ENCODE data around the gene PCNX1.

Gene PCNX1

DNA sequence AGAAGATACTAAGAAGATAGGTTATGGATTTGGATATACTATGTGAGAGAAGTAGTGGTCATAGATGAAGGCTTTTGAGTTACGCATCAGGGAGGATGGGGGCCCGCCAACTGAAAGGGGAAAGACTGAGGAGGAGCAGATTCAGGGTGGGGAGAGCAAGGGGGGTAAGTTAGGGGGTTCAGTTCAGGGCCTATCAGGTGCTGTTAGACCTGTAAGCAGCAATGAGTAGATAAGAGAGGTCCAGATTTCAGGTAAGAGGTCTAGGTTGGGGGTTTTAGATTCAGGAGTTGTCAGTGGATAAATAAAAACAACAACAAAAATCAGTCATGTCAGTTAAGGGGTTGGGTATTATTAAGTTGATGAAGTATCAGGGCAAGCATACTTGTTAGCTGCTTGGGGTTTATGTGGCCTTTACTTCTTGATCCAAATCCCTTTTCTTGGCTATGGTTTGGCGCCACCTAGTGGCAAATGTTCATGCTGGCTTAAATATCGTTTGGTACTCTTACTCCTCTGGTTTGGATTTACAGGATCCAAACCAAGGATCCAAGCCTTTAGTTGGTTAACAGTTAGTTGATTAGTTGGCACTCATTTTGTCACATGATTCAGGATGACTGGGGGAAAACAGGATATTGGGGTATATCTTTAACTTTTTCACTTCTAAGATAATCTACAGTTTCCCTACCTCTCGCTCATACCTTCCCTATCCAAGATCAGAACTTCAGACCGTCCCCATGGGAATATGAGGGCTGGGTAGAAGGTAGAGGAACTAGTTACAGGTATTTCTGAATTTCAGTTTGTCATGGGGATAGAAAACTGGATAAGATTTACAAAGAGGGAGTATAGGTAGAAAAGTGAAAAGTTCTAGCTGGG, 65.1 kb downstream of the PCNX1 start:
- TF ChIP-seq RAD21 (IDR thresholded peaks at IDR 0.05; ENCODE audit: low read depth) = peak; percentile 85
- TF ChIP-seq MAX (IDR thresholded peaks at IDR 0.05) = no peak
- TF ChIP-seq YY1 (IDR thresholded peaks at IDR 0.05; ENCODE audit: low read depth) = no peak
- TF ChIP-seq NFIC (IDR thresholded peaks at IDR 0.05) = no peak
- no peak for TF ChIP-seq EGR1 (IDR thresholded peaks at IDR 0.05)
- no peak for TF ChIP-seq TEAD4 (IDR thresholded peaks at IDR 0.05)

DNA sequence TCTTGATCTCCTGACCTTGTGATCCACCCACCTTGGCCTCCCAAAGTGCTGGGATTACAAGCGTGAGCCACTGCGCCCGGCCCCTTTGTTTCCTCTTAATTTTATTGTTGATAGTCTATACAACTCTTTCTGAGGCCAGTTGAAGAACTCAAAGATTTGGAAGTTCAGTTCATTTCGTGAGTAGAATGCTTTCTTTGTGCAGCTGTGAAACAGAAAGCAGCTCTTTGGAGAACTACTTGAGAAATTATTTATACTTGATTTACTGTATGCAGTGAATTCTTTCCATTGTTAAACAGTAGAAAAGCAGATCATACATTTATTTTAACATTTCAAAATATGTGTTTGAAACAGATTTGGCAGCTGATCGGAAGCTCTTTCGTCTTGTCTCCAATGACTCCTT, 69.3 kb downstream of the PCNX1 start:
- TF ChIP-seq RAD21 (IDR thresholded peaks at IDR 0.05; ENCODE audit: low read depth) (no peak), CEBPB (IDR thresholded peaks at IDR 0.05) (no peak), ZBTB7A (IDR thresholded peaks at IDR 0.05; ENCODE audit: low read depth) (no peak), NFIC (IDR thresholded peaks at IDR 0.05) (no peak)

GRCh38 chr14:70981000-70981952, 74.0 kb downstream of the PCNX1 start:
- no peak for TF ChIP-seq EGR1 (IDR thresholded peaks at IDR 0.05)
- TF ChIP-seq RAD21 (IDR thresholded peaks at IDR 0.05; ENCODE audit: low read depth) = no peak
- no peak for TF ChIP-seq TEAD4 (IDR thresholded peaks at IDR 0.05)

GRCh38 chr14:70982200-70982599, 74.9 kb downstream of the PCNX1 start:
- TF ChIP-seq TAF1 (IDR thresholded peaks at IDR 0.05; ENCODE audit: low read depth) (no peak), FOXM1 (IDR thresholded peaks at IDR 0.05; ENCODE audit: borderline replicate concordance, low read depth) (no peak), YY1 (IDR thresholded peaks at IDR 0.05; ENCODE audit: low read depth) (no peak), NFIC (IDR thresholded peaks at IDR 0.05) (no peak), CREB1 (IDR thresholded peaks at IDR 0.05; ENCODE audit: low read depth) (no peak), TCF12 (IDR thresholded peaks at IDR 0.05; ENCODE audit: low read depth) (no peak), EGR1 (IDR thresholded peaks at IDR 0.05) (no peak), MAX (IDR thresholded peaks at IDR 0.05) (no peak)

DNA sequence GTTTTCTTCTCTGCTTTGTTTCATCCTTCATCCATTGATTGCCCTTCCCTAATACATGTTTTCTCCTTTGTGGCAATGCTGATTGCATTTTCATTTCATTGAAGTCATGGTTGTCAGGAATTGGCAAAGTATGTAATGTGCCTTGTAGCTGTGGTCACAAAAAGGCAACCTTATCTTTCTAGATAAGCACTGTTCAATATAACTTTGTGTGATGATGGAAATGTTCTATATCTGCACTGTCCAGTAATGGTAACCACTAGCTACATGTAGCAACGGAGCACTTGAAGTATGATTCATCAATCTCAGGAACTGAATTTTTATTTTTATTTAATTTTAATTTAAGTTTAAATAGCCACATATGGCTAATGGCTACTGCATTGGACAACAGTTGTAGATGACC, 79.8 kb downstream of the PCNX1 start:
- TF ChIP-seq TEAD4 (IDR thresholded peaks at IDR 0.05) (no peak), EP300 (IDR thresholded peaks at IDR 0.05; ENCODE audit: borderline replicate concordance) (no peak), TAF1 (IDR thresholded peaks at IDR 0.05; ENCODE audit: low read depth) (no peak), YY1 (IDR thresholded peaks at IDR 0.05; ENCODE audit: low read depth) (no peak), USF1 (IDR thresholded peaks at IDR 0.05) (no peak), EGR1 (IDR thresholded peaks at IDR 0.05) (no peak), REST (IDR thresholded peaks at IDR 0.05; ENCODE audit: low read depth) (no peak), ZBTB7A (IDR thresholded peaks at IDR 0.05; ENCODE audit: low read depth) (no peak), NFIC (IDR thresholded peaks at IDR 0.05) (no peak), CEBPB (IDR thresholded peaks at IDR 0.05) (no peak), TCF12 (IDR thresholded peaks at IDR 0.05; ENCODE audit: low read depth) (no peak), CREB1 (IDR thresholded peaks at IDR 0.05; ENCODE audit: low read depth) (no peak), RAD21 (IDR thresholded peaks at IDR 0.05; ENCODE audit: low read depth) (no peak), FOXM1 (IDR thresholded peaks at IDR 0.05; ENCODE audit: borderline replicate concordance, low read depth) (no peak), MAX (IDR thresholded peaks at IDR 0.05) (no peak)

GRCh38 chr14:70988452-70988851, 81.2 kb downstream of the PCNX1 start:
- TF ChIP-seq EGR1 (IDR thresholded peaks at IDR 0.05) (no peak), CEBPB (IDR thresholded peaks at IDR 0.05) (no peak), RAD21 (IDR thresholded peaks at IDR 0.05; ENCODE audit: low read depth) (no peak), EP300 (IDR thresholded peaks at IDR 0.05; ENCODE audit: borderline replicate concordance) (no peak), NFIC (IDR thresholded peaks at IDR 0.05) (no peak), YY1 (IDR thresholded peaks at IDR 0.05; ENCODE audit: low read depth) (no peak), REST (IDR thresholded peaks at IDR 0.05; ENCODE audit: low read depth) (no peak), TCF12 (IDR thresholded peaks at IDR 0.05; ENCODE audit: low read depth) (no peak), USF1 (IDR thresholded peaks at IDR 0.05) (no peak), FOXM1 (IDR thresholded peaks at IDR 0.05; ENCODE audit: borderline replicate concordance, low read depth) (no peak), TAF1 (IDR thresholded peaks at IDR 0.05; ENCODE audit: low read depth) (no peak)

Measured in Ishikawa (cell line).